ENCODE data around the gene DMAC2L.

DNA sequence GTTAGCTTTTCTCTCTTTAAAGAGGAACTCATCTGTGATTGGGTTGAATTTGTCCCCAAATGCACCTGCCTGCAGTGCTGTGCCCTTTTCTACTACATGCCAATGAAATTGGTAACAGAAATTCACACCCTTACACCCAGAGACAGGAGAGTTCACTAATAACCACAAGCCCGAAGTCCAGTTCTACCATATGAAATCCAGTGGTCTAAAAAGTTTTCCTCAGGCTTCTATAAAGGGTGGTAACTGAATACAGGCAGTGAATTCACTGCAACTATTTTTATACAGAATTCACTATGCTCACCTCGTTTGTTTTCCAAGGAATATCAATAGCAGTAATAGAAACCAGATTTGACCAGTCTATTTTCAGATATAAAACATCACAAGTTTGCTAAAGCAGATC, 49.3 kb upstream of the DMAC2L start:
- TF ChIP-seq SRF (IDR thresholded peaks at IDR 0.05; ENCODE audit: low read depth in 2 of 2, low read length in 2 of 2), result no peak
- TF ChIP-seq SP1 (IDR thresholded peaks at IDR 0.05; ENCODE audit: low read depth, low read length), result no peak
- TF ChIP-seq, protein P1, sequence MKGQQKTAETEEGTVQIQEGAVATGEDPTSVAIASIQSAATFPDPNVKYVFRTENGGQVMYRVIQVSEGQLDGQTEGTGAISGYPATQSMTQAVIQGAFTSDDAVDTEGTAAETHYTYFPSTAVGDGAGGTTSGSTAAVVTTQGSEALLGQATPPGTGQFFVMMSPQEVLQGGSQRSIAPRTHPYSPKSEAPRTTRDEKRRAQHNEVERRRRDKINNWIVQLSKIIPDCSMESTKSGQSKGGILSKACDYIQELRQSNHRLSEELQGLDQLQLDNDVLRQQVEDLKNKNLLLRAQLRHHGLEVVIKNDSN (IDR thresholded peaks at IDR 0.05; ENCODE audit: borderline replicate concordance, extremely low read length, insufficient read depth, low read depth, low read length), result no peak
- TF ChIP-seq, protein P2, sequence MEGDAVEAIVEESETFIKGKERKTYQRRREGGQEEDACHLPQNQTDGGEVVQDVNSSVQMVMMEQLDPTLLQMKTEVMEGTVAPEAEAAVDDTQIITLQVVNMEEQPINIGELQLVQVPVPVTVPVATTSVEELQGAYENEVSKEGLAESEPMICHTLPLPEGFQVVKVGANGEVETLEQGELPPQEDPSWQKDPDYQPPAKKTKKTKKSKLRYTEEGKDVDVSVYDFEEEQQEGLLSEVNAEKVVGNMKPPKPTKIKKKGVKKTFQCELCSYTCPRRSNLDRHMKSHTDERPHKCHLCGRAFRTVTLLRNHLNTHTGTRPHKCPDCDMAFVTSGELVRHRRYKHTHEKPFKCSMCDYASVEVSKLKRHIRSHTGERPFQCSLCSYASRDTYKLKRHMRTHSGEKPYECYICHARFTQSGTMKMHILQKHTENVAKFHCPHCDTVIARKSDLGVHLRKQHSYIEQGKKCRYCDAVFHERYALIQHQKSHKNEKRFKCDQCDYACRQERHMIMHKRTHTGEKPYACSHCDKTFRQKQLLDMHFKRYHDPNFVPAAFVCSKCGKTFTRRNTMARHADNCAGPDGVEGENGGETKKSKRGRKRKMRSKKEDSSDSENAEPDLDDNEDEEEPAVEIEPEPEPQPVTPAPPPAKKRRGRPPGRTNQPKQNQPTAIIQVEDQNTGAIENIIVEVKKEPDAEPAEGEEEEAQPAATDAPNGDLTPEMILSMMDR (IDR thresholded peaks at IDR 0.05 in 2 of 3, conservative IDR thresholded peaks at IDR 0.05 in 1 of 3; ENCODE audit: control insufficient read depth in 2 of 3, extremely low read depth in 1 of 3, insufficient read depth in 1 of 3, low read depth in 3 of 3, low read length in 3 of 3), result no peak
- TF ChIP-seq YY1 (IDR thresholded peaks at IDR 0.05; ENCODE audit: low read depth, low read length), result no peak
- TF ChIP-seq RCOR1 (conservative IDR thresholded peaks at IDR 0.05; ENCODE audit: low read depth, low read length), result no peak
- TF ChIP-seq SREBF1 (IDR thresholded peaks at IDR 0.05; ENCODE audit: low read length), result no peak
- TF ChIP-seq E4F1 (IDR thresholded peaks at IDR 0.05; ENCODE audit: borderline replicate concordance, partially characterized antibody), result no peak
- TF ChIP-seq, protein P3, sequence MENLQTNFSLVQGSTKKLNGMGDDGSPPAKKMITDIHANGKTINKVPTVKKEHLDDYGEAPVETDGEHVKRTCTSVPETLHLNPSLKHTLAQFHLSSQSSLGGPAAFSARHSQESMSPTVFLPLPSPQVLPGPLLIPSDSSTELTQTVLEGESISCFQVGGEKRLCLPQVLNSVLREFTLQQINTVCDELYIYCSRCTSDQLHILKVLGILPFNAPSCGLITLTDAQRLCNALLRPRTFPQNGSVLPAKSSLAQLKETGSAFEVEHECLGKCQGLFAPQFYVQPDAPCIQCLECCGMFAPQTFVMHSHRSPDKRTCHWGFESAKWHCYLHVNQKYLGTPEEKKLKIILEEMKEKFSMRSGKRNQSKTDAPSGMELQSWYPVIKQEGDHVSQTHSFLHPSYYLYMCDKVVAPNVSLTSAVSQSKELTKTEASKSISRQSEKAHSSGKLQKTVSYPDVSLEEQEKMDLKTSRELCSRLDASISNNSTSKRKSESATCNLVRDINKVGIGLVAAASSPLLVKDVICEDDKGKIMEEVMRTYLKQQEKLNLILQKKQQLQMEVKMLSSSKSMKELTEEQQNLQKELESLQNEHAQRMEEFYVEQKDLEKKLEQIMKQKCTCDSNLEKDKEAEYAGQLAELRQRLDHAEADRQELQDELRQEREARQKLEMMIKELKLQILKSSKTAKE (IDR thresholded peaks at IDR 0.05; ENCODE audit: low read depth, poor library complexity, severe bottlenecking), result no peak
- TF ChIP-seq ZBTB33 (IDR thresholded peaks at IDR 0.05), result no peak
- no peak for TF ChIP-seq MYC (IDR thresholded peaks at IDR 0.05; ENCODE audit: insufficient read depth, insufficient read length, insufficient replicate concordance, low read length, severe bottlenecking)
- no peak for TF ChIP-seq POLR2A (IDR thresholded peaks at IDR 0.05; ENCODE audit: low read depth, low read length)
- no peak for TF ChIP-seq POLR2AphosphoS5 (IDR thresholded peaks at IDR 0.05; ENCODE audit: low read length)
- TF ChIP-seq EP300 (IDR thresholded peaks at IDR 0.05; ENCODE audit: borderline replicate concordance in 1 of 2, control insufficient read depth in 1 of 2, low read depth in 2 of 2, low read length in 2 of 2), result no peak
